AG04449 (cell line): ENCODE results near the gene SLC3A2.

Experiments used
- CTCF ChIA-PET: fragments of 350-600 bp; formaldehyde crosslinking; extraction: SDS; loops from one replicate; lab custom pipeline; 2021; ENCODE audit warnings: antibody characterized with exemption; lab: Yijun Ruan, JAX
- POLR2A ChIA-PET: fragments of 400-600, 350-600 bp; formaldehyde crosslinking; extraction: SDS; loops from one replicate; lab custom pipeline; 2020; ENCODE audit warnings: antibody characterized with exemption, inconsistent platforms; lab: Yijun Ruan, JAX
- DNase-seq: peaks from one replicate; pipeline ENCODE4 v3.0.0-alpha.2; 2010; ENCODE audit warnings: low read depth, low spot score
- H3K4me3 ChIP-seq: 2 replicates; pipeline ENCODE4 v1.5.1; 2011; ENCODE audit warnings: low read depth, mild to moderate bottlenecking, control low read depth, low read length
- CTCF ChIP-seq: IDR thresholded peaks from one replicate; pipeline ENCODE4 v1.5.1; 2011; ENCODE audit warnings: mild to moderate bottlenecking, moderate library complexity, low read length, control low read depth, inconsistent platforms; ENCODE audit not compliant: insufficient read depth; ENCODE audit errors: missing control alignments

Gene SLC3A2

DNA sequence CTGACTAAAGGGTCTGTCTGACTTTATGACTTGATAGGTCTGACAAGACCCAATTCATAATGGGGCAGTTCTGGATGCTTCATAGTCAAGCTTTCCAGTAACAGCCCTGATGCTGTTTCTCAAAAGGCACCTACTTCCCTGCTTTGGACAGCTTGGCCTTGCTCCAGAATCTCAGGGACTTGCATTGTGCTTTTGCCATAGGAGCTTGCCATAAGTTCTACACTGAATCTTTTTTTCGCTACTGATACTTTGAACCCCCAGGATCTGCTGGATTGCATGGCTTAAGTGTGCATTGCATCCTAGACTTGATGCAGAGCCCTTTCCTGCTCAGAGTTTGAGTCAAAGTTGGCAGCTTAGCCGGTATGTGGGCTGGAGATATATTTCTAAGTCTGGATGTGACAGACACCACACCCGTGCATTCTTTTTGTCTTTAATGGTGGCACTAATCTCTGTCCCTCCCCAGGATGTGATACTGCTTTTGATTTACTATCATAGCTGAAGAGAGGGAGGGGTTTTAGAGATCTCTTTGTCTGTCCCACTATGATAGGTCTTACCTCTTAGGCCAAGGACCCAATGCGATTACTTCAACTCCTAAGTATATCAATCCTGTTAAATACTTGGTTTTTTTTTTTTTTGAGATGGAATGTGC lies 16.9 kb upstream of the SLC3A2 start:
- no peak for DNase-seq
- no peak overlapping the region for H3K4me3 ChIP-seq
- CTCF ChIA-PET: interaction anchor here (0.9 to 5.8 kb wide), 14 partner anchors 8 to 439 kb away, joined by 3 to 70 read pairs (median 4); partner anchors contain the start of genes SLC3A2 and TMEM179B
- TF ChIP-seq CTCF: no peak
- POLR2A ChIA-PET: interaction anchor here (0.6 to 2.3 kb wide), 3 partner anchors 9 to 22 kb away, joined by 3 to 9 read pairs (median 3); no protein-coding TSS in a partner anchor

GRCh38 chr11:62865635-62866034 lies 15.1 kb upstream of the SLC3A2 start:
- POLR2A ChIA-PET: interaction anchor here (0.6 to 1.5 kb wide), 3 partner anchors 16 to 112 kb away, joined by 3 to 5 read pairs (median 4); partner anchors contain the start of genes SLC3A2 and ZBTB3
- CTCF ChIA-PET: interaction anchor here (0.9 to 5.8 kb wide), 4 partner anchors 9 to 138 kb away, joined by 3 to 70 read pairs (median 7); partner anchors contain the start of genes HNRNPUL2 and TMEM179B
- DNase-seq: no peak
- no peak for TF ChIP-seq CTCF
- no peak overlapping the region for H3K4me3 ChIP-seq

- TF ChIP-seq CTCF: no peak
- POLR2A ChIA-PET: interaction anchor here (0.9 kb wide), 1 partner anchor 33 kb away, joined by 4 read pairs; no protein-coding TSS in a partner anchor
- CTCF ChIA-PET: interaction anchor here (1.1 to 4.7 kb wide), 3 partner anchors 9 to 88 kb away, joined by 4 to 38 read pairs (median 7); partner anchors contain the start of gene TMEM179B
- no peak for DNase-seq
- H3K4me3 ChIP-seq: no peak overlapping the region
Observed at GRCh38 chr11:62874851-62875250, 5.8 kb upstream of the SLC3A2 start.

DNA sequence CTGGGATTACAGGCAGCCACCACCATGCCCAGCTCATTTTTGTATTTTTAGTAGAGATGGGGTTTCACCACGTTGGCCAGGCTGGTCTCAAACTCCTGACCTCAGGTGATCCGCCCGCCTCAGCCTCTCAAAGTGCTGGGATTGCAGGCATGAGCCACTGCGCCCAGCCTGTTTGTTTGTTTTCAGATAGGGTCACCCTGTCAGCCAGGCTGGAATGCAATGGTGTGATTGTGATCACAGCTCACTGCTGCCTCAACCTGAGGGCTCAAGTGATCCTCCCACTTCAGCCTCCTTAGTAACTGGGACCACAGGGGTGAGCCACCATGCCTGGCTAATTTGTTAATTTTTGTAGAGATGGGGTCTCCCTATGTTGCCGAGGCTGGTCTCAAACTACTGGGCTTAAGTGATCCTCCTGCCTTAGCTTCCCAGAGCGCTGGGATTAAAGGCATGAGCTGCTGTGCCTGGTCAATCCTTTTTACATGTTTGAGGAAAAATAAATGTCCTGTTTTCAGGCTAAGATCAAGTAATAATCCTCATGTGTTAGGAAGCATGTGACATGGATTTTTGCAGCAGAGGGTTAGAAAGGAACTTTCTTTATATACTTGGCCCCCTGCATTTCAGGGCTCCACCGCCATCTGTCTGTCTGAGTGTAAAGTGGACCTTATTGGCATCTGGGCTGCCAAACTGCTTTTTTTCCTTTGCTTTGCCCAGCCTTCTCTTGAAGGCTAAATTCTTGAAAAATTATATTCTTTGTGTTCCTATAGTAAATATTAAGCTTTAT lies 4.8 kb upstream of the SLC3A2 start:
- no peak overlapping the region for H3K4me3 ChIP-seq
- ChIA-PET CTCF (interaction anchor here (1.1 to 4.7 kb wide), 2 partner anchors 10 to 13 kb away, joined by 4 to 38 read pairs; no protein-coding TSS in a partner anchor), POLR2A (interaction anchor here (0.6 to 1.2 kb wide), 3 partner anchors 9 to 208 kb away, joined by 3 to 4 read pairs (median 3); no protein-coding TSS in a partner anchor)
- no peak for TF ChIP-seq CTCF
- DNase-seq: no peak

DNA sequence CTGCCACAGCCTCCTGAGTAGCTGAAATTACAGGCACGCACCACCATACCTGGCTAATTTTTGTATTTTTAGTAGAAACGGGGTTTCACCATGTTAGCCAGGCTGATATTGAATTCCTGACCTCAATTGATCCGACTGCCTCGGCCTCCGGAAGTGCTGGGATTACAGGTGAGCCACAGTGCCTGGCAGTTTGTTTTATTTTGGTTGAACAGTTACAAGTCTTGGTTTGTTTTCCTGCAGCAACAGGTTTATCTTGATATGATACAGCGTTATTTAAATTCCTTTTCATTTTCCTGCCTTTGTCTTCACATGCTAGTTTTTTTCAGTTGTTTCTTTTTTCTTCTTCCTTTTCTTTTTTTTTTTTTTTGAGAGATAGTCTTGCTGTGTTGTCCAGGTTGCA lies 4.0 kb upstream of the SLC3A2 start:
- no peak overlapping the region for H3K4me3 ChIP-seq
- no peak for TF ChIP-seq CTCF
- POLR2A ChIA-PET: no interaction called here
- no peak for DNase-seq
- CTCF ChIA-PET: interaction anchor here (1.2 to 1.4 kb wide), 2 partner anchors 13 to 16 kb away, joined by 3 to 4 read pairs; no protein-coding TSS in a partner anchor
